H1 (cell line): Measurements from ENCODE around the gene DDX31. TPM values are rescaled to one million over a fixed set of nuclear protein-coding genes. Genes with fewer than 3 reads are reported as not detected.

Experiments used
- CTCF ChIA-PET: fragments of 300-600 bp; sonication (Branson Sonifier 250); formaldehyde crosslinking; loops from one replicate; lab custom pipeline; 2021; ENCODE audit not compliant: partially characterized antibody; lab: Charles Lee
- POLR2A ChIA-PET: fragments of 300-600 bp; sonication (Branson Sonifier 250); formaldehyde crosslinking; loops from one replicate; lab custom pipeline; 2021; ENCODE audit warnings: inconsistent platforms; ENCODE audit not compliant: partially characterized antibody; lab: Charles Lee
- DNase-seq, 2 experiments: peaks; one replicate each; pipeline versions ENCODE4 v3.0.0 to v3.0.0-alpha.2; 2010 to 2022; ENCODE audit warnings: low spot score in 2 of 2, low read depth in 1 of 2, mixed read lengths in 1 of 2
- FAIRE-seq: peaks from 2 replicates; lab custom pipeline; 2011; peaks lifted over from hg19 to GRCh38; lab: Jason Lieb, UNC
- H2AFZ ChIP-seq: 2 replicates; pipeline ENCODE4 v1.8.1; 2012; ENCODE audit warnings: low read length, inconsistent platforms
- H2AK5ac ChIP-seq: 2 replicates; pipeline ENCODE4 v1.6.1; 2013; ENCODE audit warnings: low read depth, low read length
- H2BK120ac ChIP-seq: replicated peaks from 2 replicates; pipeline ENCODE3; 2013; ENCODE audit warnings: low read depth, low read length, inconsistent platforms
- H2BK12ac ChIP-seq: 2 replicates; pipeline ENCODE4 v1.6.1; 2013; ENCODE audit warnings: low read depth, low read length
- H2BK15ac ChIP-seq: 2 replicates; pipeline ENCODE4 v1.6.1; 2013; ENCODE audit warnings: low read length
- H2BK20ac ChIP-seq: 2 replicates; pipeline ENCODE4 v1.6.1; 2013; ENCODE audit warnings: low read length
- H2BK5ac ChIP-seq: 2 replicates; pipeline ENCODE4 v1.6.1; 2013; ENCODE audit warnings: low read depth, low read length
- H3K14ac ChIP-seq: 2 replicates; pipeline ENCODE4 v1.6.1; 2013; ENCODE audit warnings: inconsistent platforms; ENCODE audit not compliant: insufficient read length
- H3K18ac ChIP-seq: 2 replicates; pipeline ENCODE4 v1.6.1; 2013; ENCODE audit warnings: low read length; ENCODE audit errors: extremely low read depth
- H3K23ac ChIP-seq: 2 replicates; pipeline ENCODE4 v1.6.1; 2013; ENCODE audit warnings: inconsistent platforms; ENCODE audit not compliant: insufficient read length
- H3K23me2 ChIP-seq: 2 replicates; pipeline ENCODE4 v1.6.1; 2013; ENCODE audit warnings: low read depth, low read length
- H3K27ac ChIP-seq: 2 replicates; pipeline ENCODE4 v1.6.1; 2011; ENCODE audit warnings: low read depth, low read length, inconsistent platforms
- H3K27me3 ChIP-seq, 4 experiments: replicated peaks in 1 of 4; 1 replicate in 1 of 4; 2 replicates in 3 of 4; pipeline versions ENCODE4 v1.6.1 to v1.8.1; 2011 to 2013; ENCODE audit warnings: low read length in 3 of 4, mild to moderate bottlenecking in 3 of 4, inconsistent platforms in 2 of 4, mixed read lengths in 2 of 4, moderate library complexity in 1 of 4; ENCODE audit not compliant: control insufficient read depth in 3 of 4, insufficient read depth in 3 of 4; ENCODE audit errors: extremely low read depth in 1 of 4
- H3K36me3 ChIP-seq, 4 experiments: 2 replicates each; pipeline versions ENCODE4 v1.6.1 to v1.8.1; 2011 to 2013; ENCODE audit warnings: mild to moderate bottlenecking in 4 of 4, low read length in 3 of 4, moderate library complexity in 2 of 4, control low read depth in 1 of 4, inconsistent platforms in 1 of 4; ENCODE audit not compliant: insufficient read depth in 4 of 4, control insufficient read depth in 2 of 4
- H3K4ac ChIP-seq: replicated peaks from 2 replicates; pipeline ENCODE3; 2013; ENCODE audit warnings: low read length, low read depth, mixed read lengths, inconsistent platforms; ENCODE audit not compliant: insufficient read length
- H3K4me1 ChIP-seq, 4 experiments: replicated peaks in 1 of 4; 1 replicate in 1 of 4; 2 replicates in 3 of 4; pipeline versions ENCODE4 v1.6.1 to v1.8.1; 2011 to 2013; ENCODE audit warnings: low read length in 3 of 4, inconsistent platforms in 2 of 4, mixed read lengths in 1 of 4; ENCODE audit not compliant: insufficient read depth in 4 of 4, control insufficient read depth in 3 of 4
- H3K4me2 ChIP-seq, 2 experiments: 2 replicates each; pipeline versions ENCODE4 v1.6.1 to v1.8.1; 2011 to 2013; ENCODE audit warnings: low read depth in 2 of 2, low read length in 2 of 2, control low read depth in 1 of 2, inconsistent platforms in 1 of 2, mild to moderate bottlenecking in 1 of 2; ENCODE audit not compliant: insufficient read depth in 1 of 2
- H3K4me3 ChIP-seq, 4 experiments: fragments of 200-600, 300-600 bp in 1 of 4; sonication (generic), shearing (Covaris generic), sonication (Bioruptor Twin) in 1 of 4; 2 replicates each; pipeline versions ENCODE4 v1.5.1 to v1.8.1; 2011 to 2016; ENCODE audit warnings: low read length in 4 of 4, low read depth in 3 of 4, control low read depth in 2 of 4, inconsistent platforms in 2 of 4, mild to moderate bottlenecking in 2 of 4, mixed read lengths in 1 of 4, moderate library complexity in 1 of 4; ENCODE audit not compliant: insufficient read depth in 2 of 4; ENCODE audit errors: extremely low read depth in 1 of 4
- H3K56ac ChIP-seq: replicated peaks from 2 replicates; pipeline ENCODE3; 2013; ENCODE audit warnings: low read depth, mild to moderate bottlenecking, mixed read lengths, low read length, inconsistent platforms; ENCODE audit not compliant: insufficient read length
- H3K79me1 ChIP-seq: 2 replicates; pipeline ENCODE4 v1.6.1; 2013; ENCODE audit warnings: low read depth, low read length, control low read depth
- H3K79me2 ChIP-seq, 2 experiments: 2 replicates each; pipeline versions ENCODE4 v1.6.1 to v1.8.1; 2012 to 2013; ENCODE audit warnings: low read length in 2 of 2, mild to moderate bottlenecking in 2 of 2, inconsistent platforms in 1 of 2; ENCODE audit not compliant: insufficient read depth in 2 of 2, control insufficient read depth in 1 of 2
- H3K9ac ChIP-seq, 4 experiments: replicated peaks in 1 of 4; 1 replicate in 1 of 4; 2 replicates in 3 of 4; pipeline versions ENCODE4 v1.6.1 to v1.8.1; 2011 to 2013; ENCODE audit warnings: low read depth in 3 of 4, low read length in 3 of 4, control low read depth in 2 of 4, mild to moderate bottlenecking in 2 of 4, moderate library complexity in 2 of 4, inconsistent platforms in 1 of 4; ENCODE audit errors: extremely low read depth in 1 of 4
- H3K9me3 ChIP-seq, 2 experiments: 2 replicates each; pipeline versions ENCODE4 v1.6.1 to v1.8.1; 2012 to 2013; ENCODE audit warnings: mild to moderate bottlenecking in 2 of 2, moderate library complexity in 2 of 2, control low read depth in 1 of 2, inconsistent platforms in 1 of 2, low read depth in 1 of 2, low read length in 1 of 2, mixed read lengths in 1 of 2; ENCODE audit not compliant: insufficient read depth in 2 of 2
- H4K20me1 ChIP-seq, 2 experiments: replicated peaks in 1 of 2; 2 replicates each; pipeline versions ENCODE3 to v1.8.1; 2011 to 2013; ENCODE audit warnings: inconsistent platforms in 2 of 2, low read length in 2 of 2, mild to moderate bottlenecking in 1 of 2; ENCODE audit not compliant: insufficient read depth in 2 of 2, control insufficient read depth in 1 of 2
- H4K5ac ChIP-seq: 2 replicates; pipeline ENCODE4 v1.6.1; 2013; ENCODE audit warnings: low read length, low read depth, mixed read lengths, inconsistent platforms; ENCODE audit not compliant: insufficient read length
- H4K8ac ChIP-seq: 2 replicates; pipeline ENCODE4 v1.8.0; 2013; ENCODE audit warnings: mild to moderate bottlenecking, moderate library complexity, low read length, inconsistent platforms; ENCODE audit not compliant: insufficient read depth; ENCODE audit errors: extremely low read depth
- H4K91ac ChIP-seq: replicated peaks from 2 replicates; pipeline ENCODE3; 2013; ENCODE audit warnings: low read length, mixed read lengths, inconsistent platforms; ENCODE audit not compliant: insufficient read length
- GTF2F1 ChIP-seq: IDR thresholded peaks from 2 replicates; pipeline ENCODE4 v1.6.1; 2012; ENCODE audit warnings: low read depth, low read length, improper control_type of control experiment, borderline replicate concordance
- KDM1A ChIP-seq: fragments of 200-600, 300-600 bp; sonication (generic); IDR thresholded peaks from 2 replicates; pipeline ENCODE4 v1.7.1; 2016; ENCODE audit warnings: mild to moderate bottlenecking, low read length, borderline replicate concordance
- NRF1 ChIP-seq: IDR thresholded peaks from 2 replicates; pipeline ENCODE4 v1.6.1; 2011; ENCODE audit warnings: mild to moderate bottlenecking, low read depth, low read length, improper control_type of control experiment
- POU5F1 ChIP-seq: IDR thresholded peaks from 2 replicates; pipeline ENCODE4 v1.6.1; 2011; ENCODE audit warnings: low read depth, mild to moderate bottlenecking, low read length, moderate library complexity
- RNF2 ChIP-seq: fragments of 200-900, 300-1000 bp; sonication (generic); IDR thresholded peaks from 2 replicates; pipeline ENCODE4 v1.7.1; 2016; ENCODE audit warnings: borderline replicate concordance, low read depth, mild to moderate bottlenecking, antibody characterized with exemption, low read length; ENCODE audit not compliant: poor library complexity, severe bottlenecking; ENCODE audit errors: missing control alignments
- WGBS, 2 experiments: shearing (Covaris generic) in 1 of 2; methylation state at CpG; one replicate each; pipeline versions ENCODE4 v1.1.6 to v1.1.7; 2013 to 2015; ENCODE audit warnings: low lambda C conversion rate in 2 of 2, mixed read lengths in 2 of 2, inconsistent platforms in 1 of 2, low coverage in 1 of 2, missing lambda C conversion rate in 1 of 2; ENCODE audit not compliant: insufficient replicate concordance in 2 of 2, insufficient coverage in 1 of 2, insufficient read length in 1 of 2; ENCODE audit errors: extremely low coverage in 1 of 2, missing lambda C conversion rate in 1 of 2; 5-methylcytosine and 5-hydroxymethylcytosine counted together
- polyA plus RNA-seq, 7 experiments: library from polyadenylated mRNA; depleted of rRNA in 3 of 7; stranded (reverse) in 5 of 7; unstranded in 2 of 7; fragments of >200 nt in 5 of 7; fragments of 200-250 nt in 2 of 7; gene quantifications; 1 replicate in 5 of 7; 2 replicates in 1 of 7; 4 replicates in 1 of 7; pipeline versions ENCODE4 v1.2.1 to v1.2.3, GENCODE V29; 2011 to 2013; ENCODE audit warnings: missing spikeins in 2 of 7, mixed read lengths in 2 of 7
- total RNA-seq: library from RNA; stranded (reverse); fragmentation: NEBNext Ultra II Directional; extraction: Animal tissue kit (Norgen Biotek cat#: 25700); gene quantifications from 2 replicates; pipeline ENCODE4 v1.2.1, GENCODE V29; 2021

DDX31 gene
- total and polyA plus RNA-seq, 2 of the 8 experiments (the other 6 are each of a cell fraction or from before 2014, with no cell fraction given) = 9.5 to 23.7 TPM

DNA sequence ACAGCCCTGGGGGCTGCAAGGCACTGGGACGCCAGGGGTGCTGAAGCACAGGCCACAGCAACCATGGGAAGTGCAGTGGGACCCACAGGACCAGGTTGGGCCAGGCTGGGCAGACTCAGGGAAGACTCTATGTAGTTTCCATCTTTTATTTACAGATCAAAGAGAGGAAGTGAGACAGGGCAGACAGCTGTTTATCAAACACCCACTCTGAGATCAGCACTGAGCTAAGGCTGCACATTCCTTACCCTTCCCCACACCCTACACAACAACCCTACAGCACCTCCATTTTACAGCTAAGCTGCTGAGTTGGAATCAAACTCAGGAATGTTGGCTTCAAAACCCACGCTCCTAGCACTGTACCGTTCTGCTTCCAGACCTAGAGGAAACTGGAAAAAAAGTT, 67.6 kb downstream of the DDX31 start:
- Histone ChIP-seq H3K79me2 (no peaks in the 10 kb centered on the region), H4K20me1 (peaks cover 3 to 11% of the 10 kb centered on the region in 2 experiments), H3K14ac (no peak overlapping the region), H3K4me3 (no peak overlapping the region), H3K4ac (no peak overlapping the region), H4K91ac (no peak overlapping the region), H2BK5ac (no peak overlapping the region), H2BK15ac (no peak overlapping the region), H3K23ac (no peak overlapping the region), H3K56ac (no peak overlapping the region), H2AK5ac (no peak overlapping the region), H3K18ac (no peak overlapping the region), H2BK20ac (no peak overlapping the region), H3K4me2 (no peak overlapping the region), H2AFZ (no peak overlapping the region), H3K9me3 (no peaks in the 10 kb centered on the region), H2BK120ac (no peak overlapping the region), H3K4me1 (peaks cover 0 to 2% (median 0%) of the 10 kb centered on the region in 4 experiments; a peak in 1 of 7 replicates), H3K36me3 (peaks cover 0 to 5% (median 2%) of the 10 kb centered on the region in 4 experiments; a peak in 6 of 8 replicates), H3K9ac (no peak overlapping the region), H3K27ac (no peak overlapping the region), H4K5ac (no peak overlapping the region), H2BK12ac (no peak overlapping the region), H3K23me2 (no peaks in the 10 kb centered on the region), H4K8ac (no peak overlapping the region), H3K79me1 (peaks cover 2% of the 10 kb centered on the region), H3K27me3 (no peaks in the 10 kb centered on the region)
- FAIRE-seq (no peak), DNase-seq (no peak)
- WGBS, 2 experiments = 56% methylated on average over 3 of the region's 3 CpGs; no CpG with 5 or more reads in 1 of the 2 experiments
- CTCF ChIA-PET = interaction anchor here (0.6 to 2.5 kb wide), 5 partner anchors 10 to 94 kb away, joined by 3 to 5 read pairs (median 3); no protein-coding TSS in a partner anchor
- POLR2A ChIA-PET = no interaction called here
- no peak for TF ChIP-seq KDM1A
- TF ChIP-seq POU5F1 = no peak
- no peak for TF ChIP-seq NRF1
- TF ChIP-seq GTF2F1 = no peak
- TF ChIP-seq RNF2 = no peak
